ENCODE measurements around the gene IBA57. TPM values are rescaled to one million over a fixed set of nuclear protein-coding genes. Genes with fewer than 3 reads are reported as not detected.
"Not testable (repeated sequence)": the region's sequence is repeated elsewhere in the genome, so short reads cannot be mapped to it uniquely, and the experiment has no call there.

IBA57 gene
- total and polyA plus RNA-seq, 4 donors, result 5.8 to 9.9 (median 7.4) TPM

- WGBS (ENCODE audit: insufficient coverage), result 88% methylated on average over 4 of the region's 14 CpGs
Measured at GRCh38 chr1:228217551-228218344, 52.1 kb downstream of the IBA57 start.

GRCh38 chr1:228218513-228219244 lies 53.1 kb downstream of the IBA57 start:
- WGBS (ENCODE audit: insufficient coverage), result 93% methylated on average over 8 of the region's 14 CpGs

More at GRCh38 chr1:228217551-228218344, 52.1 kb downstream of the IBA57 start:
- no peak for DNase-seq (ENCODE audit: low read depth in 4 of 6, low spot score in 6 of 6)
- Histone ChIP-seq H3K27ac (ENCODE audit: low read depth, low read length) (no peak overlapping the region), H3K4me1 (ENCODE audit: control insufficient read depth, insufficient read depth, low read length) (peaks cover 15% of the 10 kb centered on the region), H3K36me3 (ENCODE audit: control insufficient read depth, insufficient read depth, low read length) (peaks cover 36% of the 10 kb centered on the region), H3K4me3 (ENCODE audit: low read depth, low read length) (no peak overlapping the region), H3K27me3 (ENCODE audit: control insufficient read depth, insufficient read depth, low read length) (peaks cover 6% of the 10 kb centered on the region), H3K9me3 (ENCODE audit: control insufficient read depth, insufficient read depth, low read length) (no peaks in the 10 kb centered on the region)

GRCh38 chr1:228219245-228219961 lies 53.8 kb downstream of the IBA57 start:
- Histone ChIP-seq H3K27ac (ENCODE audit: low read depth, low read length) (no peak overlapping the region), H3K4me1 (ENCODE audit: control insufficient read depth, insufficient read depth, low read length) (peaks cover 7% of the 10 kb centered on the region), H3K4me3 (ENCODE audit: low read depth, low read length) (no peak overlapping the region), H3K9me3 (ENCODE audit: control insufficient read depth, insufficient read depth, low read length) (no peaks in the 10 kb centered on the region), H3K36me3 (ENCODE audit: control insufficient read depth, insufficient read depth, low read length) (peaks cover 37% of the 10 kb centered on the region), H3K27me3 (ENCODE audit: control insufficient read depth, insufficient read depth, low read length) (no peaks in the 10 kb centered on the region)
- DNase-seq (ENCODE audit: low read depth in 4 of 6, low spot score in 6 of 6), result no peak
- 93% methylated on average over 15 of the region's 16 CpGs for WGBS (ENCODE audit: insufficient coverage)

More at GRCh38 chr1:228218513-228219244, 53.1 kb downstream of the IBA57 start:
- Histone ChIP-seq H3K4me1 (ENCODE audit: control insufficient read depth, insufficient read depth, low read length) (peaks cover 14% of the 10 kb centered on the region), H3K4me3 (ENCODE audit: low read depth, low read length) (no peak overlapping the region), H3K36me3 (ENCODE audit: control insufficient read depth, insufficient read depth, low read length) (peaks cover 36% of the 10 kb centered on the region), H3K27me3 (ENCODE audit: control insufficient read depth, insufficient read depth, low read length) (no peaks in the 10 kb centered on the region), H3K9me3 (ENCODE audit: control insufficient read depth, insufficient read depth, low read length) (no peaks in the 10 kb centered on the region), H3K27ac (ENCODE audit: low read depth, low read length) (no peak overlapping the region)
- no peak for DNase-seq (ENCODE audit: low read depth in 4 of 6, low spot score in 6 of 6)

GRCh38 chr1:228219962-228220780 lies 54.6 kb downstream of the IBA57 start:
- peaks cover 37% of the 10 kb centered on the region for H3K36me3 ChIP-seq (ENCODE audit: control insufficient read depth, insufficient read depth, low read length)
- 94% methylated on average over 27 of the region's 28 CpGs for WGBS (ENCODE audit: insufficient coverage)

DNA sequence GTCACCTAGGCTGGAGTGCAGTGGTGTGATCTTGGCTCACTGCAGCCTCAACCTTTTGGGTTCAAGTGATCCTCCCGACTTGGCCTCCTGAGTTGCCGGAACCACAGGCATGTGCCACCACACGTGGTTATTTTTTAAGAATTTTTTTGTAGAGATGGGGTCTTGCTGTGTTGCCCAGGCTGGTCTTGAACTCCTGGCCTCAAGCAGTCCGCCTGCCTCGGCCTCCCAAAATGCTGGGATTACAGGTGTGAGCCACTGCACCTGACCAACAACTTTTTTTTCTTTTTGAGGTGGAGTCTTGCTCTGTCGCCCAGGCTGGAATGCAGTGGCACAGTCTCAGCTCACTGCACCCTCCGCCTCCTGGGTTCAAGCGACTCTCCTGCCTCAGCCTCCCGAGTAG lies 55.5 kb downstream of the IBA57 start:
- H3K27ac ChIP-seq (ENCODE audit: low read depth, low read length); DNase-seq (ENCODE audit: low read depth in 4 of 6, low spot score in 6 of 6); H3K9me3 ChIP-seq (ENCODE audit: control insufficient read depth, insufficient read depth, low read length); H3K4me1 ChIP-seq (ENCODE audit: control insufficient read depth, insufficient read depth, low read length); H3K4me3 ChIP-seq (ENCODE audit: low read depth, low read length); H3K27me3 ChIP-seq (ENCODE audit: control insufficient read depth, insufficient read depth, low read length): not testable (repeated sequence)
- peaks cover 28% of the 10 kb centered on the region for H3K36me3 ChIP-seq (ENCODE audit: control insufficient read depth, insufficient read depth, low read length)
- 98% methylated on average over 6 of the region's 9 CpGs for WGBS (ENCODE audit: insufficient coverage)

More at GRCh38 chr1:228219962-228220780, 54.6 kb downstream of the IBA57 start:
- Histone ChIP-seq H3K9me3 (ENCODE audit: control insufficient read depth, insufficient read depth, low read length) (no peaks in the 10 kb centered on the region), H3K27ac (ENCODE audit: low read depth, low read length) (no peak overlapping the region), H3K4me1 (ENCODE audit: control insufficient read depth, insufficient read depth, low read length) (peaks cover 4% of the 10 kb centered on the region), H3K4me3 (ENCODE audit: low read depth, low read length) (no peak overlapping the region), H3K27me3 (ENCODE audit: control insufficient read depth, insufficient read depth, low read length) (no peaks in the 10 kb centered on the region)
- no peak for DNase-seq (ENCODE audit: low read depth in 4 of 6, low spot score in 6 of 6)

GRCh38 chr1:228222548-228222947 lies 56.9 kb downstream of the IBA57 start:
- no peaks in the 10 kb centered on the region for H3K4me1 ChIP-seq (ENCODE audit: control insufficient read depth, insufficient read depth, low read length)

GRCh38 chr1:228224198-228225164 lies 58.9 kb downstream of the IBA57 start:
- Histone ChIP-seq H3K9me3 (ENCODE audit: control insufficient read depth, insufficient read depth, low read length) (no peaks in the 10 kb centered on the region), H3K27me3 (ENCODE audit: control insufficient read depth, insufficient read depth, low read length) (no peaks in the 10 kb centered on the region), H3K36me3 (ENCODE audit: control insufficient read depth, insufficient read depth, low read length) (peaks cover 15% of the 10 kb centered on the region), H3K4me3 (ENCODE audit: low read depth, low read length) (no peak overlapping the region), H3K27ac (ENCODE audit: low read depth, low read length) (no peak overlapping the region), H3K4me1 (ENCODE audit: control insufficient read depth, insufficient read depth, low read length) (no peaks in the 10 kb centered on the region)
- 95% methylated on average over 16 of the region's 16 CpGs for WGBS (ENCODE audit: insufficient coverage)
- no peak for DNase-seq (ENCODE audit: low read depth in 4 of 6, low spot score in 6 of 6)

More at GRCh38 chr1:228222548-228222947, 56.9 kb downstream of the IBA57 start:
- Histone ChIP-seq H3K27ac (ENCODE audit: low read depth, low read length) (no peak overlapping the region), H3K9me3 (ENCODE audit: control insufficient read depth, insufficient read depth, low read length) (no peaks in the 10 kb centered on the region), H3K4me3 (ENCODE audit: low read depth, low read length) (no peak overlapping the region), H3K36me3 (ENCODE audit: control insufficient read depth, insufficient read depth, low read length) (peaks cover 22% of the 10 kb centered on the region), H3K27me3 (ENCODE audit: control insufficient read depth, insufficient read depth, low read length) (no peaks in the 10 kb centered on the region)
- no peak for DNase-seq (ENCODE audit: low read depth in 4 of 6, low spot score in 6 of 6)
- WGBS (ENCODE audit: insufficient coverage), result 93% methylated on average over 9 of the region's 11 CpGs

GRCh38 chr1:228225165-228225710 lies 59.6 kb downstream of the IBA57 start:
- Histone ChIP-seq H3K4me1 (ENCODE audit: control insufficient read depth, insufficient read depth, low read length) (no peaks in the 10 kb centered on the region), H3K36me3 (ENCODE audit: control insufficient read depth, insufficient read depth, low read length) (peaks cover 11% of the 10 kb centered on the region), H3K9me3 (ENCODE audit: control insufficient read depth, insufficient read depth, low read length) (no peaks in the 10 kb centered on the region), H3K27me3 (ENCODE audit: control insufficient read depth, insufficient read depth, low read length) (no peaks in the 10 kb centered on the region), H3K4me3 (ENCODE audit: low read depth, low read length) (no peak overlapping the region), H3K27ac (ENCODE audit: low read depth, low read length) (no peak overlapping the region)
- 0% methylated on average over 2 of the region's 2 CpGs for WGBS (ENCODE audit: insufficient coverage)
- DNase-seq (ENCODE audit: low read depth in 4 of 6, low spot score in 6 of 6), result no peak

Data from spinal cord (tissue), 10 donors.